Mesothelial cell of epicardium (in vitro differentiated cells): ENCODE results near the gene LAMA3. TPM values are rescaled to one million over a fixed set of nuclear protein-coding genes. Genes with fewer than 3 reads are reported as not detected.

Experiments
- DNase-seq, 2 experiments: peaks; one replicate each; pipeline ENCODE4 v3.0.0; 2021; ENCODE audit warnings: low spot score in 2 of 2; ENCODE audit not compliant: unreplicated experiment in 2 of 2
- H3K27ac Mint-ChIP-seq: 2 replicates; pipeline ENCODE4 v1.8.0; 2021; ENCODE audit warnings: mixed read lengths
- H3K27me3 Mint-ChIP-seq: 2 replicates; pipeline ENCODE4 v1.8.0; 2021; ENCODE audit warnings: low read depth, mixed read lengths
- H3K36me3 Mint-ChIP-seq: 2 replicates; pipeline ENCODE4 v1.8.0; 2021; ENCODE audit warnings: mixed read lengths
- H3K4me1 Mint-ChIP-seq: 2 replicates; pipeline ENCODE4 v1.8.0; 2021; ENCODE audit warnings: mixed read lengths
- H3K4me3 Mint-ChIP-seq: 2 replicates; pipeline ENCODE4 v1.8.0; 2021; ENCODE audit warnings: mild to moderate bottlenecking, moderate library complexity, mixed read lengths
- H3K9me3 Mint-ChIP-seq: 2 replicates; pipeline ENCODE4 v1.8.0; 2021; ENCODE audit warnings: mixed read lengths
- CTCF ChIP-seq: fragments of 200-600 bp; sonication (generic); IDR thresholded peaks from one replicate; pipeline ENCODE4 v1.5.0; 2021; ENCODE audit warnings: antibody characterized with exemption; ENCODE audit not compliant: unreplicated experiment
- total RNA-seq: library from RNA; stranded (reverse); gene quantifications from 3 replicates; pipeline ENCODE4 v1.2.1, GENCODE V29; 2021

The LAMA3 gene
- total RNA-seq, 1 donor from 2014 or later, result 6.7 TPM

- no peak for TF ChIP-seq CTCF
Observed at GRCh38 chr18:23893653-23894052, 204.4 kb downstream of the LAMA3 start.

GRCh38 chr18:23894661-23895175 lies 205.5 kb downstream of the LAMA3 start:
- H3K36me3 Mint-ChIP-seq, result no peaks in the 10 kb centered on the region
- no peak overlapping the region for H3K27ac Mint-ChIP-seq
- TF ChIP-seq CTCF, result no peak
- no peak overlapping the region for H3K4me3 Mint-ChIP-seq
- peaks cover 17% of the 10 kb centered on the region for H3K4me1 Mint-ChIP-seq
- H3K9me3 Mint-ChIP-seq, result no peaks in the 10 kb centered on the region
- peaks cover 7% of the 10 kb centered on the region for H3K27me3 Mint-ChIP-seq
- no peak for DNase-seq

More at GRCh38 chr18:23893653-23894052, 204.4 kb downstream of the LAMA3 start:
- H3K27me3 Mint-ChIP-seq, result peaks cover 5% of the 10 kb centered on the region
- peaks cover 15% of the 10 kb centered on the region for H3K4me1 Mint-ChIP-seq
- no peak overlapping the region for H3K4me3 Mint-ChIP-seq
- DNase-seq, result no peak
- H3K36me3 Mint-ChIP-seq, result no peaks in the 10 kb centered on the region
- H3K27ac Mint-ChIP-seq, result no peak overlapping the region
- H3K9me3 Mint-ChIP-seq, result no peaks in the 10 kb centered on the region

- Mint-ChIP-seq H3K4me1 (peaks cover 24% of the 10 kb centered on the region), H3K27me3 (peaks cover 7% of the 10 kb centered on the region), H3K4me3 (no peak overlapping the region), H3K9me3 (no peaks in the 10 kb centered on the region), H3K27ac (no peak overlapping the region), H3K36me3 (no peaks in the 10 kb centered on the region)
- no peak for DNase-seq
- TF ChIP-seq CTCF, result no peak
Observed at GRCh38 chr18:23897291-23897690, 208.0 kb downstream of the LAMA3 start.

- no peak overlapping the region for H3K4me3 Mint-ChIP-seq
- H3K36me3 Mint-ChIP-seq, result no peaks in the 10 kb centered on the region
- no peak for DNase-seq
- no peaks in the 10 kb centered on the region for H3K9me3 Mint-ChIP-seq
- H3K4me1 Mint-ChIP-seq, result peaks cover 24% of the 10 kb centered on the region
- no peak overlapping the region for H3K27ac Mint-ChIP-seq
- peaks cover 7% of the 10 kb centered on the region for H3K27me3 Mint-ChIP-seq
- TF ChIP-seq CTCF, result no peak
Observed at GRCh38 chr18:23897733-23898132, 208.5 kb downstream of the LAMA3 start.

- H3K27me3 Mint-ChIP-seq, result peaks cover 2% of the 10 kb centered on the region
- no peaks in the 10 kb centered on the region for H3K36me3 Mint-ChIP-seq
- no peak overlapping the region for H3K4me3 Mint-ChIP-seq
- no peak overlapping the region for H3K27ac Mint-ChIP-seq
- TF ChIP-seq CTCF, result no peak
- DNase-seq, result no peak
- peaks cover 24% of the 10 kb centered on the region for H3K4me1 Mint-ChIP-seq
- H3K9me3 Mint-ChIP-seq, result no peaks in the 10 kb centered on the region
Observed at GRCh38 chr18:23900994-23901393, 211.7 kb downstream of the LAMA3 start.

- Mint-ChIP-seq H3K27ac (no peak overlapping the region), H3K36me3 (no peaks in the 10 kb centered on the region), H3K4me3 (no peak overlapping the region), H3K4me1 (peaks cover 19% of the 10 kb centered on the region), H3K9me3 (no peaks in the 10 kb centered on the region), H3K27me3 (peaks cover 2% of the 10 kb centered on the region)
- no peak for TF ChIP-seq CTCF
- no peak for DNase-seq
Observed at GRCh38 chr18:23902396-23902795, 213.1 kb downstream of the LAMA3 start.
